GM19463 (cell line): Measurements from ENCODE around the gene TTC19.
"Not testable (repeated sequence)": the region's sequence is repeated elsewhere in the genome, so short reads cannot be mapped to it uniquely, and the experiment has no call there.

Experiments used
- ATAC-seq: cut with Tn5 transposase; IDR thresholded peaks from one replicate; pipeline ENCODE4 v1.9.1; 2021; ENCODE audit warnings: mild to moderate bottlenecking, moderate library complexity; ENCODE audit not compliant: unreplicated experiment

Gene TTC19

GRCh38 chr17:15972497-15972951, 27.1 kb upstream of the TTC19 start:
- no peak for ATAC-seq

GRCh38 chr17:15973016-15973415, 26.6 kb upstream of the TTC19 start:
- no peak for ATAC-seq

GRCh38 chr17:15973834-15974233, 25.8 kb upstream of the TTC19 start:
- no peak for ATAC-seq

GRCh38 chr17:15977894-15978293, 21.7 kb upstream of the TTC19 start:
- no peak for ATAC-seq

- no peak for ATAC-seq
These were observed 21.0 kb upstream of the TTC19 start for GRCh38 chr17:15978606-15979005.

- ATAC-seq = not testable (repeated sequence)
These were observed 20.6 kb upstream of the TTC19 start for GRCh38 chr17:15979013-15979412.

- ATAC-seq = peak; percentile 90
These were observed 18.4 kb upstream of the TTC19 start for GRCh38 chr17:15981208-15981607.

GRCh38 chr17:15981646-15982580, 17.7 kb upstream of the TTC19 start:
- ATAC-seq = no peak

- no peak for ATAC-seq
These were observed 3.3 kb upstream of the TTC19 start for GRCh38 chr17:15996322-15996721.

GRCh38 chr17:15998031-15998562, 1.5 kb upstream of the TTC19 start:
- no peak for ATAC-seq

GRCh38 chr17:15999974-16000827, 577 bp downstream of the TTC19 start:
- peak; percentile 29 for ATAC-seq

- no peak for ATAC-seq
These were observed 1.7 kb downstream of the TTC19 start for GRCh38 chr17:16001226-16001897.

- ATAC-seq = no peak
These were observed 3.2 kb downstream of the TTC19 start for GRCh38 chr17:16002708-16003260.

- no peak for ATAC-seq
These were observed 4.2 kb downstream of the TTC19 start for GRCh38 chr17:16003841-16004240.

- no peak for ATAC-seq
These were observed 6.0 kb downstream of the TTC19 start for GRCh38 chr17:16005636-16006035.

GRCh38 chr17:16007439-16007838, 7.8 kb downstream of the TTC19 start:
- ATAC-seq = no peak

GRCh38 chr17:16013943-16014407, 14.4 kb downstream of the TTC19 start:
- ATAC-seq = no peak

GRCh38 chr17:16019347-16019746, 19.7 kb downstream of the TTC19 start:
- no peak for ATAC-seq

- ATAC-seq = no peak
These were observed 24.3 kb downstream of the TTC19 start for GRCh38 chr17:16023881-16024280.

GRCh38 chr17:16025202-16025601, 25.6 kb downstream of the TTC19 start:
- no peak for ATAC-seq
